KMS-11 (cell line): Measurements from ENCODE around the gene LRRC8D.
A peak's percentile ranks its signal among the peaks of the same experiment; 100 is the strongest.

Experiments
- H2AFZ ChIP-seq: fragments of 200-600 bp; sonication (generic); 2 replicates; pipeline ENCODE4 v1.6.1; 2016; ENCODE audit warnings: antibody characterized with exemption, mixed run types, low read depth
- H3K27ac ChIP-seq: fragments of 200-600 bp; sonication (generic); 2 replicates; pipeline ENCODE4 v1.6.1; 2016; ENCODE audit warnings: mild to moderate bottlenecking, mixed run types
- H3K27me3 ChIP-seq: fragments of 200-600 bp; sonication (generic); 2 replicates; pipeline ENCODE4 v1.6.1; 2017; ENCODE audit warnings: mild to moderate bottlenecking, low read depth, mixed run types, moderate library complexity; ENCODE audit not compliant: insufficient read depth
- H3K36me3 ChIP-seq: fragments of 200-600 bp; sonication (generic); 2 replicates; pipeline ENCODE4 v1.6.1; 2017; ENCODE audit warnings: mild to moderate bottlenecking, mixed run types; ENCODE audit not compliant: insufficient read depth
- H3K4me1 ChIP-seq: fragments of 200-600 bp; sonication (generic); 2 replicates; pipeline ENCODE4 v1.6.1; 2016; ENCODE audit warnings: mild to moderate bottlenecking, low read depth, mixed run types; ENCODE audit not compliant: poor library complexity, severe bottlenecking
- H3K4me2 ChIP-seq: fragments of 200-600 bp; sonication (generic); 2 replicates; pipeline ENCODE4 v1.7.0; 2016; ENCODE audit warnings: mild to moderate bottlenecking, mixed run types
- H3K4me3 ChIP-seq: fragments of 200-600 bp; sonication (generic); IDR thresholded peaks from 2 replicates; pipeline ENCODE4 v1.6.1; 2017; ENCODE audit warnings: low read depth, low read length, mixed read lengths; ENCODE audit not compliant: insufficient read depth
- H3K79me2 ChIP-seq: fragments of 200-600 bp; sonication (generic); 2 replicates; pipeline ENCODE4 v1.6.1; 2016; ENCODE audit warnings: low read depth, mixed run types; ENCODE audit not compliant: insufficient read depth
- H3K9ac ChIP-seq: fragments of 200-600 bp; sonication (generic); 2 replicates; pipeline ENCODE4 v1.6.1; 2016; ENCODE audit warnings: mild to moderate bottlenecking, mixed run types
- H4K20me1 ChIP-seq: fragments of 200-600 bp; sonication (generic); 2 replicates; pipeline ENCODE4 v1.6.1; 2016; ENCODE audit warnings: mild to moderate bottlenecking, mixed run types; ENCODE audit not compliant: insufficient read depth
- TF ChIP-seq, protein P1 (sequence below): fragments of 200-600 bp; sonication (generic); conservative IDR thresholded peaks from 2 replicates; pipeline ENCODE4 v1.6.1; 2017; ENCODE audit warnings: low read depth, mild to moderate bottlenecking, antibody characterized with exemption, low read length, moderate library complexity, mixed read lengths

The LRRC8D gene

DNA sequence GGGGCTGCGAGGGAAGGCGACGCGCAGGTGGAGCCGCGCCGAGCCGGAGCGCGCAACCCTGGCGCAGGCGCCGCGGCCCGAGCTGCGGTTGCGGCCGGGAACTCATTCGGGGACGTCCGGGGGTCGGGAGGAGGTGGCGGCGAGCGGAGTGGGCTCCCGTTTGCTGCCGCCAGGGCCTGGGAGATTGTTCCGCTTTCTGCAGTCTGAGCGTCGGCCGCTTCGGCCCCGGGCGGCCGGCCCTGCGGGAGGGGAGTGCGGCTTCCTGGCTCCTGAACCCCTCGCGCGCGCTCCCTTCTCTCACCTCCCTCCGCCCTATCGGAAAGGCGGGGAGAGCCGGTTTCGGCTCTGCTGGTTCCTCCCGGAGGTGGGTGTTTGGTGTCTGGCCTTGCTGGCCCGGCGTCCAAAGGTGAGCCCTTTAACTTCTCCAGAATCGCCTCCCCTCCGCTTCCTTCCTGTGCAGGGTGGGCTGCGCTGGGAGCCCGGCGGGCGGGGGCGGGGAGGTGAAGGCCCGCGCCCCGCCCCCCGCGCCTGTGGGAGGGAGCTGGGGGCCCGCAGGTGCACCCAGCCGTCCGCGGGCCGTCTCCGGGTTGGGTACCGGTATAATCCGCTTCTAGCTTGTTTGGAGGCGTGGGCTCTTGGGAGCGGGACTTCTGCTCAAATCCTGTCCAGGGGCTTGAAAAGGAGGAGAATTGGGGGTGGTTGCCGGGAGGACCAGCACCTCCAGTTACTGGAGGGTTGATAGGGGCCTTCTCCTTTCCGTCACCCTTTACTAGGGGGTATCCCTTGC, 683 bp downstream of the LRRC8D start:
- Histone ChIP-seq H3K4me3 (peak overlapping the region; percentile 20), H2AFZ (peak overlapping the region; percentile 76), H3K4me1 (peaks cover 27% of the 10 kb centered on the region)

DNA sequence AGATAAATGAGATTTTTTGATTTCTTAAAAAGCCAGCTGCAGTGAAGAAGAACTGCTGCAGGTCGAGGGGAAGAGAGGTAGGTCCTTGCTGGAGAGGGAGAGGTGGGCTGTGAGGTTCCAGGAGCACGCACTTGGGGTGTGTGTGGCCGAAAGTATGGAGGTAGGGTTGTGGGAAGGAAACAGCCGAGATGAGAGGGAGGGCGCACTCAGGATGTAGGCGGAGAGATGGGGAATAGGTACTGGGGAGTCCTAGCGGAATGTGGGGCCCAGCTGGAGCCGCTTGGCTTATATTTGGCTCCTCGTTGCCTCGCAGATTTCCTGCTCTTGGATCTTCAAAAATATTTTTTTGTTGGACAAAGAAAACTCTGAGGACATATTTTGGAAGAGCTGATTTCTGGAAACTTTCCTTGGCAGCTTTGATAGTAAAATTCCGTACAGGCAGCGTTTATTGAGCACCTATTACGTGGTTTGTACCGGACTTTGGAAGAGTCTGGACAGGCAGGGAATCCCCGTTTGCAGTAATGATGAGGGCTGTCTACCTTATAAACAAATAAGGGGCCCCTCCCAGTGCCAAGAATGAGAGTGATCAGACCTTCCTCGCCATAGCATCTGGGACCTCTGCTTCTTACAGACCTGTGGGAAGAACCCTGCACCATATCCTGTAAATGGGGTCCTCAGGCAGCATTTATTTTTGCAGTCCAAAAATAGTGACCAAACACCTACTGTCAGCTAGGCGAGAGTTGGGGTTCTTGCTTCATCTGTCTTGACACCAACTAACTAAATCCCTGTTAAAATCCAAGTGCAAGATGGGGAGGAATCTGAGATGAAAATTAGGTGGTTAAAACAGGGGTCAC, 1.5 kb downstream of the LRRC8D start:
- H3K27me3 ChIP-seq, result no peaks in the 10 kb centered on the region
- no peaks in the 10 kb centered on the region for H4K20me1 ChIP-seq
- H3K79me2 ChIP-seq, result no peaks in the 10 kb centered on the region
- peak overlapping the region; percentile 64; the same call in 1 of the 2 replicates for H3K4me2 ChIP-seq
- H3K4me3 ChIP-seq, result no peak overlapping the region
- TF ChIP-seq, protein P1, sequence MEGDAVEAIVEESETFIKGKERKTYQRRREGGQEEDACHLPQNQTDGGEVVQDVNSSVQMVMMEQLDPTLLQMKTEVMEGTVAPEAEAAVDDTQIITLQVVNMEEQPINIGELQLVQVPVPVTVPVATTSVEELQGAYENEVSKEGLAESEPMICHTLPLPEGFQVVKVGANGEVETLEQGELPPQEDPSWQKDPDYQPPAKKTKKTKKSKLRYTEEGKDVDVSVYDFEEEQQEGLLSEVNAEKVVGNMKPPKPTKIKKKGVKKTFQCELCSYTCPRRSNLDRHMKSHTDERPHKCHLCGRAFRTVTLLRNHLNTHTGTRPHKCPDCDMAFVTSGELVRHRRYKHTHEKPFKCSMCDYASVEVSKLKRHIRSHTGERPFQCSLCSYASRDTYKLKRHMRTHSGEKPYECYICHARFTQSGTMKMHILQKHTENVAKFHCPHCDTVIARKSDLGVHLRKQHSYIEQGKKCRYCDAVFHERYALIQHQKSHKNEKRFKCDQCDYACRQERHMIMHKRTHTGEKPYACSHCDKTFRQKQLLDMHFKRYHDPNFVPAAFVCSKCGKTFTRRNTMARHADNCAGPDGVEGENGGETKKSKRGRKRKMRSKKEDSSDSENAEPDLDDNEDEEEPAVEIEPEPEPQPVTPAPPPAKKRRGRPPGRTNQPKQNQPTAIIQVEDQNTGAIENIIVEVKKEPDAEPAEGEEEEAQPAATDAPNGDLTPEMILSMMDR, result no peak
- peaks cover 27% of the 10 kb centered on the region for H3K4me1 ChIP-seq
- peak overlapping the region; percentile 50; the same call in 1 of the 2 replicates for H3K27ac ChIP-seq
- H2AFZ ChIP-seq, result peak overlapping the region; percentile 76
- H3K9ac ChIP-seq, result peak overlapping the region; percentile 56; the same call in 1 of the 2 replicates
- H3K36me3 ChIP-seq, result no peaks in the 10 kb centered on the region

More for the DNA sequence above, 683 bp downstream of the LRRC8D start:
- Histone ChIP-seq H3K9ac (peak overlapping the region; percentile 56; the same call in 1 of the 2 replicates), H4K20me1 (no peaks in the 10 kb centered on the region), H3K4me2 (peak overlapping the region; percentile 64; the same call in 1 of the 2 replicates), H3K79me2 (no peaks in the 10 kb centered on the region), H3K27me3 (no peaks in the 10 kb centered on the region), H3K36me3 (no peaks in the 10 kb centered on the region), H3K27ac (peak overlapping the region; percentile 50)
- TF ChIP-seq, protein P1, result no peak

DNA sequence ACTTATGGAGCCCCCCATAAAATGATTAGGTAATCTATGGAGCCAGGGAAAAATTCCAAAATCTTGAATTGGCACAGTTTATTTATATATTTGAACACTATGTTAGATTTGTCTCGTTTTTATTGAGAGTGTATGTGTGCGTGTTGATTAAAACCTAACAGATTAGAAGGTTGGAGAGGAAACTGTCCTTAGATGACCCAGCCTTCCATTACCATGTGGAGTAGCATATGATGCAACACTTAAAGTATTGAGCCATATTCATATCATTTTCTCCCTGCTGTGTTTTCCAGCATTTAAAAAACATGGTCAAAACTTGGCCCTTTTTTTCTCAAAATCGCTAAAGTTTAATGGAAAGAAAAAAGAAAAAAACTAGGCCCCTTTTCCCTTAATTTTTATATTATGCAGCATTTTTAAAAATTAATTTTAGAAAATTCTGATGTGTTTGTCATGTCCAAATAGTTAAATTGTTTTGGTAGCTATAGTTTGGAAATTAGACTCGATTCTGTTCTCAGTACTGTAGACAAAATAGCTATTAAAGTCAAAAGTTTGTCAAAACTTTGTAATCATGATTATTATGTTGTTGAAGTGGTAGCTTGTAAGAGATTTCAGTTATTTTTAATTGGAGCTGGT, 2.3 kb downstream of the LRRC8D start:
- TF ChIP-seq, protein P1, result no peak
- Histone ChIP-seq H3K27ac (no peak overlapping the region), H4K20me1 (no peaks in the 10 kb centered on the region), H2AFZ (no peak overlapping the region), H3K79me2 (no peaks in the 10 kb centered on the region), H3K4me2 (peak overlapping the region; percentile 42; the same call in 1 of the 2 replicates), H3K4me1 (peaks cover 27% of the 10 kb centered on the region), H3K9ac (no peak overlapping the region), H3K27me3 (no peaks in the 10 kb centered on the region), H3K36me3 (no peaks in the 10 kb centered on the region), H3K4me3 (no peak overlapping the region)

DNA sequence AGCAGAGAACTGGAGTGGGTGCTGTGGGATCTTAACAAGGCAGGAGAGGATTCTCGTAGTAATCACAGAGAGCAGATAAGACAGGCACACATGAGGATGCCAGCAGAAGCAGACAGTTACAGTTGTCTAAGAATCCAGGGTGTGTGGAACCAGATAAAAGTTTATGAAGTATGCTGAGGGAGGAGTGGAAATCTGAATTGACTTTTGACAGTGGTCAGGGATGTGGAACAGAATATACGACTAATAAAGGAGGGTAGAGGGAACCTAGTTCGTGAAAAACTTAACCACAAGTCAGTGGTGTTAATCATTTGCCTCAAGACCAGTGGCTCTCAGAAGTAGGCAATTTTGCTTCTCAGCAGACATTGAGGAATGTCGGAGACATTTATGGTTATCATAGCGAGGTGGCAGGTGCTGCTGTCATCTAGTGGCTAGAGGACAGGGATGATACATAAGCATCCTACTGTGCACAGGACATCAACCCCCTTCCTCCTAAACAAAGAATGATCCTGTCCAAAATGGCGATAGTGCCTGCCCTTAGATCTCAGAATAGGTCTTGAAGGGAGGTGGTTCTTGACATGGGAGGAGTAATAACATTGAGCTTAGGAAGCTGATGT, 3.0 kb downstream of the LRRC8D start:
- Histone ChIP-seq H3K79me2 (no peaks in the 10 kb centered on the region), H4K20me1 (no peaks in the 10 kb centered on the region), H3K27me3 (no peaks in the 10 kb centered on the region), H3K36me3 (no peaks in the 10 kb centered on the region), H3K4me3 (no peak overlapping the region), H3K27ac (no peak overlapping the region), H3K9ac (no peak overlapping the region), H2AFZ (no peak overlapping the region), H3K4me2 (peak overlapping the region; percentile 4; the same call in 1 of the 2 replicates), H3K4me1 (peaks cover 27% of the 10 kb centered on the region)
- TF ChIP-seq, protein P1, result no peak
